HuH-7.5 (cell line): ENCODE data around the gene NEK7.

Source experiments
- DNase-seq: peaks from one replicate; pipeline ENCODE4 v3.0.0; 2011; ENCODE audit warnings: low spot score

NEK7 gene

DNA sequence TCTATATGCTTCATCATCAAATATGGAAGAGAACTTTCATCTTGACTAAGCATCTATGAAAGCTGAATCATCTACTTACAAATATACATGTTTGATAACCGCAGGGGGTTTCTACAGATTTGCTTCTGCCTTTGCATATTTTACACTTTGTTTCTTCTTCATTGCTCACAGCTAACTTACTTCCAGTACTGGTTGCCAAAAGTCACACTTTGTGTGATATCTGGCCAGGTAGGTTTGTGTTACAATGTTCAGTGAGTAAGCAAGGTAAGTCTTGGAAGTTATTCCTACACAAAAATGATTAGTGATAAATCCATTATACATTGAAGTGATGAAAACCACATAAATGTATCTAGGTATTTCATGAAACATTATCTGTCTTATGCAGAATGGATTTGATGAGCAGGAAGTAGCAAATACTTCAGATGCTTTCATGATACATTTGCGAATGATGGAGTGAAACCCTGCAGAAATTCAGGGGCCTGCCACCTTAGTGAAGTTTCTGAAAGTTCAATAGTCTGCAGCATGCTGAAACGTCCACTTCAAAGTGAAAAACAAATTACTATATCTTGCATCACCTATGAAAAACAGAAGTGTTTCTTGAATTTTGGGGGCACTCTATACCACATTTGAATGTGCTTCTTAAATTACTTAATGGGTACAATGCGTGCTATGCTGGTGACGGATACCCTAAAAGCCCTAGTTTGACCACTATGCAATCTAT lies 196.3 kb downstream of the NEK7 start:
- no peak for DNase-seq

DNA sequence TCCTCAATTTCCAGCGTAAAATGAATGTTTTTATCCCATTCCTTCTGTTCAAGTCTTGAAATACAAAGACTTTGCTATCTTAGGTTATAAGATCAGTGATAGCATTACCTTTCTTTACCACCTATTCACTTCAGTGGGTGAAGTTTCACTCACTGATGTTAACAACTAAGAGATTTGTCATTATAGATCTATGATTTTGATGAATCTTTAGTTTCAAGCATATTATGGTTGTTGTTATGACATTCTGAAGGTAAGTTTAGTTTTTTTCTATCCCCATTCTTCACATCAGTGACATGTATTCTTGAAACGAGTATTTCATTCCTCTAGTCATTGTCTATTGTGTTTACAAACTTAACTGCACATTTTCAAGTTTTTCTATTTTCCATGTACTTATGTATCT lies 201.1 kb downstream of the NEK7 start:
- DNase-seq = no peak

DNA sequence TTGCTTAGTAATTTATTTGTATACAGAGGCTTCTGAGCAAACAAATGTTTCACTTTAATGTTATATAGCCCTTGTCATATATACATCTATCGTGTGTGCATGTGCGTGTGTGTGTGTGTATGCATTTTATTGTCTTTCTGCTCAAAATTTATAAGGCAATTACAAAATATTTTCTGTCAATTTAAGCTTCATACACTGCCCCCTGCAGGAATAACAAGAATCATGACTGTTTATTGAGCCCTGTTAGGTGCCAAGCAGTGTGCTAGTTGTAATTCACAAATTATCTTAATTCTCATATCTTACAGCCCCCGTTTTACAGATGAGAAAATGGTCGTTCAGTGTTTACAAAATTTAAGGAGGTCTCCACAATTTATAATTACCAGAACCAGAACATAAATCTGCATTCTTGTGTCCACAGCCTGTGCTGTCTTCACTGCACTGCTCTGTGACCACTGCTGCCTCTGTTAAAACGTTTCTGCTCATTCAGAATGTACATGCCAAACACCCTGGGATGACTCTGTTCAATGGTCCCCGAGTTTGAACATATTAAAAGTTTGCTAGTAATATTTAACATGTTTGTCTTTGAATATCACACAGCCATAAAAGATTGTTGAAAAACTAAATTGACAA lies 202.3 kb downstream of the NEK7 start:
- no peak for DNase-seq

DNA sequence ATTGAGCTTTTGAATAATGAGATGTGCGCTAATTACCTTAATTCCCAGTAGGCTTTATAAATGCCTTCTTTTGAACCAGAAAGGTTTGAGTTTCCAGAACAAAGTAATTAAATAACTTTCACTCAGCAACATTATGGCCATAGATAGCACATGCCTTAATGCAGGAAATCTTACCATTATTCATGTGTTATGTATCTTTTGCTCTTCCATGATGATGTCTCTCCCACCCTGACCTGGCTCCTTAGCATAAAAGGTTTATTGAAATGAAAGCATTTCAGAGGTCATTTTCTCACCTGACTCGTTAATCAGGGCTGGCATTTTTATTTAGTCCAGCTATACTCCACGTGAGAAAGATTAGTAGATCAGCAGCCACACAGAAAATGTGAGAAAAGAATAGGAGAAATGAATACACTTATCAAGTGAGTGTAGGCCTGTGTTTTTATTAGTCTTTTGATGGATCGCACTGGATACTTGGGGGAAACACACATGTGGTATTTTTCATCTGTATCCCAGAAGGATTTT lies 203.5 kb downstream of the NEK7 start:
- DNase-seq = no peak

DNA sequence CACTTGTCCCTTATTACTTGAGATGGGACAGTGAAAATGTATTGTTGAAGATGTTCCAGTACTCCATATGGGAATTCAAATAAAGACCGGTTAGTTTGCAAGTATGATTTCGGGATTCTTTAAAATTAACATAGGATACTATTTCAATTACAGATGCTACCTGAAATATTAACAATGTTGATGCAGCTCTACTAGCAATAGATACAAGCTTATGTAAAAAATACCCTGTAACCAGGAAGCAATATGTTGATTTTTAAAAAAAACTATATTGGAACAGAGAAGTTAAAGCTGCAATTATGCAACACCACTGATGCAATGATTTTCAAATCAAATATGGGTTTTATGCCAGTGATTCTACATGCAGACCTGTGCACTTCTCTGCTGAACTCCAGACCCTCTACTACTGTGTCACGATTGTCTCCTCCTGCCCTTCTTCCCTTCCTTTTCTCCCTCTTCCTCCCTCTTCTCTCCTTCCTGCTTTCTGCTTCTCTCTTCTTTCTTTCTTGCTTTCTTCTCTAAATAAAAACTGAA lies 204.5 kb downstream of the NEK7 start:
- DNase-seq = no peak

DNA sequence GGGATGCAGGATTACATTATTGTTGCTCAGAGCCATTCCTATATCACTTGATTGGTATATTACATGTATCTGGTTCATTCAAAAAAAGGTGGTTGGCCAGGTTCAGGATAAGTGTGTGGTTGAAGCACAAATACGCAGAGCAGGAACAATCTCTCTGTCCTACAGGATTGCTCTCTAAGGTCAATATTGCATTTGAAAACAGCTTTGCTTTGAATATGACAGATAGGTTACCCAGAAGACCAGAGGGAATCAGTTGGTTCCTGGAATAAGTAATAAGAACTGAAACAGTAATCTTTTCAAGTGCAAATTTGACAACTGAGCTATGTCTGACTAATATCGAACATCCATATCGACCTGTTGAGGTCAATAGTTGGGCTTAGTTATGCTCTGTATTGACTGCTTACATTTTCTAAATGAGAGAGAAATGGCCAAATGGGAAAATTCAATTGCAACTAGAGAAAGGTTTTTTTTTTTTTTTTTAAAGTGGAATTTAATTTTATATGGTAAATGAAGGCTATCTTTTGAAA lies 206.9 kb downstream of the NEK7 start:
- DNase-seq = no peak

DNA sequence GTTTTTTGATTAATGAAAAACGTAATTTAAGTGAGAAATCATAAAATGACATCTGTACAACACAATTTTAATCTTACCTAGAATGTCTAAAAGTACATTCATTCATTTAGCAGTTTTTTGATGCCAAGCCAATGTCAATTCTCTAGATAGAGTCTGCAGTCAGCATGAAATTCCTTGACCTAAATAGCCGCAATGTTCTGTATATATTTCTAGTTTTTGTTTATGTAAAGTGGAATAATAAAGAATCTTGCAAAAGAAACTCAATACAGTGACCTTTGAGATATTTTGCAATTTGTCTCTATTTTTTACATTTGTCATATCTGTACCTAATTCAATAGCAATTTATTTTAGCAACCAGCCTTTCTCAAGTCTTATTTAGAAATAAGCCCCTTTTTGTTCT lies 207.7 kb downstream of the NEK7 start:
- no peak for DNase-seq

DNA sequence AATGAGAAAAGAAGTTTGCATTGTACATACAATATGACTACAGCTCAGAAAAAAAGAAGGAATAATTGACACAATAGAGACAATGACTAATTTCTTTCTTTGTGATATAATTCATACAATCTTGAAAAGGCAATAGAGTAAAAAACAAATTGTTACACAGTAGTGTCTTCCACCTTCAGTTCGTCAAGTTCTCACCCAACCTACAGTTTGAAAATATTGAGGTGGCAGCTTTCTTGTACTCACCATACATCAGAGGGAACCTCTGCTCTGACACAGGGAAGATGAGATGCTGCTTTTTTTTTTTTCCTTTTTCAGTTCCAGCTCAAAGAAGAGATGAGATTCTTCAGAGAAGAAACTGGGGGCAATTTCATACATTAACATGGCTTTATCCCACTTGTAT lies 210.5 kb downstream of the NEK7 start:
- no peak for DNase-seq

DNA sequence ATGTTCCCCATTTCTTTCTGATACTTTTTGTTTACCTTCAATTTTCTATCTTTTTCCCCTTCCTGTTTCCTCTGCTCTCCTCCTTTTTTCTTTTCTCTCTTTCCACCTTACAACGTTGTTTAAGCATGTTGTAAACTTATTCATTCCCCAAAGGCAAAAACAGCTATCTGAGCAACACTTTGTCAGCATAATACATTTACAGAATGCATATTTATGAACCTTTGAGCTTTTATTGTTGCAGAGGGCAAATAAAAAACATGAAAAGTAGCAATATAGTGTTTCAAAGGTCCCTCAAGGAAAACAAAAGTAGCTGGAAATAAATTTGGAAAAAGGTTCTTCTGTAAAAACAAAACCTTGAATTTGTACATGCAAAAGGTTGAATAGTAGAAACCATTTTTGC lies 214.2 kb downstream of the NEK7 start:
- DNase-seq = no peak
